Epithelial cell of proximal tubule (primary cell): ENCODE results near the gene FARP1. TPM values are rescaled to one million over a fixed set of nuclear protein-coding genes. Genes with fewer than 3 reads are reported as not detected.

Source experiments
- DNase-seq: peaks from one replicate; pipeline ENCODE4 v3.0.0-alpha.2; 2011; ENCODE audit warnings: low read depth
- H3K4me3 ChIP-seq: 2 replicates; pipeline ENCODE4 v1.5.1; 2011; ENCODE audit warnings: low read depth, mild to moderate bottlenecking, low read length
- CTCF ChIP-seq: conservative IDR thresholded peaks from 2 replicates; pipeline ENCODE4 v1.5.1; 2012; ENCODE audit warnings: low read depth, mild to moderate bottlenecking, low read length
- total RNA-seq: library from RNA; depleted of rRNA; stranded (reverse); fragments of >200 nt; gene quantifications from 2 replicates; pipeline ENCODE4 v1.2.3, GENCODE V29; 2015

FARP1 gene
- total RNA-seq, 1 donor from 2014 or later, result 97.0 TPM

- no peak for DNase-seq
- no peak overlapping the region for H3K4me3 ChIP-seq
- TF ChIP-seq CTCF, result no peak
Observed at GRCh38 chr13:98396071-98396710, 253.3 kb downstream of the FARP1 start.

GRCh38 chr13:98397221-98397620 lies 254.3 kb downstream of the FARP1 start:
- no peak overlapping the region for H3K4me3 ChIP-seq
- DNase-seq, result no peak
- TF ChIP-seq CTCF, result peak; percentile 43

GRCh38 chr13:98397861-98398260 lies 255.0 kb downstream of the FARP1 start:
- no peak overlapping the region for H3K4me3 ChIP-seq
- DNase-seq, result no peak
- no peak for TF ChIP-seq CTCF

- H3K4me3 ChIP-seq, result no peak overlapping the region
- no peak for TF ChIP-seq CTCF
- no peak for DNase-seq
Observed at GRCh38 chr13:98398581-98398980, 255.7 kb downstream of the FARP1 start.

- DNase-seq, result no peak
- H3K4me3 ChIP-seq, result no peak overlapping the region
- no peak for TF ChIP-seq CTCF
Observed at GRCh38 chr13:98399756-98400155, 256.9 kb downstream of the FARP1 start.

- DNase-seq, result no peak
- no peak for TF ChIP-seq CTCF
- no peak overlapping the region for H3K4me3 ChIP-seq
Observed at GRCh38 chr13:98401934-98402333, 259.0 kb downstream of the FARP1 start.

- no peak for TF ChIP-seq CTCF
Observed at GRCh38 chr13:98403076-98403475, 260.2 kb downstream of the FARP1 start.

More at GRCh38 chr13:98403076-98403475, 260.2 kb downstream of the FARP1 start:
- no peak overlapping the region for H3K4me3 ChIP-seq
- DNase-seq, result no peak
